ENCODE results near the gene N4BP2. TPM values are rescaled to one million over a fixed set of nuclear protein-coding genes. Genes with fewer than 3 reads are reported as not detected.
"Not testable (repeated sequence)": the region's sequence is repeated elsewhere in the genome, so short reads cannot be mapped to it uniquely, and the experiment has no call there.

The N4BP2 gene
- total RNA-seq, 1 experiment from 2014 or later, result 31.7 TPM

DNA sequence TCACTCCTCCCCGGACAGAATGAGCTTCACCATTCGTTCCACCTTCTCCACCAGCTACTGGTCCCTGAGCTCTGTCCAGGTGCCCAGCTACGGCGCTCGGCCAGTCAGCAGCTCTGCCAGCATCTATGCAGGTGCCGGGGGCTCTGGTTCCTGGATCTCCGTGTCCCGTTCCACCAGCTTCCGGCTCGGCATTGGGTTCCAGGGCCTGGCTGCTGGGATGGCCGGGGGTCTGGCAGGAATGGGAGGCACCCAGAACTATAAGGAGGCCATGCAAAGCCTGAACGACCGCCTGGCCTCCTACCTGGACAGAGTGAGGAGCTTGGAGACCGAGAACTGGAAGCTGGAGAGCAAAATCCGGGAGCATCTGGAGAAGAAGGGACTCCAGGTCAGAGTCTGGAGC lies 36.4 kb upstream of the N4BP2 start (continued):
- TF ChIP-seq ZMAT4 (CRISPR knock-in tag; IDR thresholded peaks at IDR 0.05) (no peak), ETV6 (CRISPR knock-in tag; IDR thresholded peaks at IDR 0.05) (no peak), GRHL2 (CRISPR knock-in tag; IDR thresholded peaks at IDR 0.05; ENCODE audit: insufficient replicate concordance, severe bottlenecking) (no peak), MYBL2 (CRISPR knock-in tag; IDR thresholded peaks at IDR 0.05) (no peak), RELA (CRISPR knock-in tag; IDR thresholded peaks at IDR 0.05; ENCODE audit: borderline replicate concordance) (no peak), ATF2 (CRISPR knock-in tag; IDR thresholded peaks at IDR 0.05; ENCODE audit: borderline replicate concordance, low read depth) (no peak), ZNF317 (CRISPR knock-in tag; IDR thresholded peaks at IDR 0.05; ENCODE audit: borderline replicate concordance, low read depth) (no peak)

DNA sequence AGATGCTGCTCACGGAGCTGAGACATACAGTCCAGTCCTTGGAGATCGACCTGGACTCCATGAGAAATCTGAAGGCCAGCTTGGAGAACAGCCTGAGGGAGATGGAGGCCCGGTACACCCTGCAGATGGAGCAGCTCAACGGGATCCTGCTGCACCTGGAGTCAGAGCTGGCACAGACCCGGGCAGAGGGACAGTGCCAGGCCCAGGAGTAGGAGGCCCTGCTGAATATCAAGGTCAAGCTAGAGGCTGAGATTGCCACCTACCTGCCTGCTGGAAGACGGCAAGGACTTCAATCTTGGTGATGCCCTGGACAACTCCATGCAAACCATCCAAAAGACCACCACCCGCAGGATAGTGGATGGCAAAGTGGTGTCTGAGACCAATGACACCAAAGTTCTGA lies 35.5 kb upstream of the N4BP2 start:
- POLR2A ChIA-PET; DNase-seq (ENCODE audit: low spot score); H3K36me3 Mint-ChIP-seq; ATAC-seq; H3K4me3 Mint-ChIP-seq; H3K27ac Mint-ChIP-seq; H3K4me1 Mint-ChIP-seq; H3K27me3 Mint-ChIP-seq (ENCODE audit: low read depth): not testable (repeated sequence)
- H3K9me3 Mint-ChIP-seq, result peaks cover 12% of the 10 kb centered on the region; the same call in 1 of the 2 replicates
- CTCF ChIA-PET, result interaction anchor here (0.6 kb wide), 1 partner anchor 885 kb away, joined by 4 read pairs; no protein-coding TSS in a partner anchor

DNA sequence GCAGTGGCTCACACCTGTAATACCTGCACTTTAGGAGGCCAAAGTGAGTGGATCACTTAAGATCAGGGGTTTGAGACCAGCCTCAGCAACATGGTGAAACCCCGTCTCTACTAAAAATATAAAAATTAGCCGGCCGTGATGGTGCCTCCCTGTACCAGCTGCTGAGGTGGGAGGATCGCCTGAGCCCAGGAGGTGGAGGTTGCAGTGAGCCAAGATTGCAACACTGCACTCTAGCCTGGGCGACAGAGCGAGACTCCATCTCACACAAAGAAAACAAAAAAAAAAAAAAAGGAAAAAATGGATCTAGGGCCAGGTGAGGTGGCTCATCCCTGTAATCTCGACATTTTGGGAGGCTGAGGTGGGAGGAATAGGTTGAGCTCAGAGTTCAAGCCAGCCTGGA lies 32.6 kb upstream of the N4BP2 start:
- H3K27me3 Mint-ChIP-seq (ENCODE audit: low read depth); ATAC-seq; H3K4me1 Mint-ChIP-seq; POLR2A ChIA-PET; H3K27ac Mint-ChIP-seq; CTCF ChIA-PET; H3K36me3 Mint-ChIP-seq; H3K4me3 Mint-ChIP-seq; DNase-seq (ENCODE audit: low spot score); H3K9me3 Mint-ChIP-seq: not testable (repeated sequence)

GRCh38 chr4:40032785-40033184 lies 23.9 kb upstream of the N4BP2 start:
- Mint-ChIP-seq H3K4me1 (no peaks in the 10 kb centered on the region), H3K27me3 (ENCODE audit: low read depth) (no peaks in the 10 kb centered on the region), H3K27ac (no peak overlapping the region), H3K4me3 (no peak overlapping the region), H3K36me3 (no peaks in the 10 kb centered on the region), H3K9me3 (no peaks in the 10 kb centered on the region)
- DNase-seq (ENCODE audit: low spot score) (no peak), ATAC-seq (no peak)
- ChIA-PET CTCF (no interaction called here), POLR2A (no interaction called here)
- TF ChIP-seq GTF2I (CRISPR knock-in tag; conservative IDR thresholded peaks at IDR 0.05) (no peak), MXD4 (CRISPR knock-in tag; IDR thresholded peaks at IDR 0.05; ENCODE audit: borderline replicate concordance) (no peak), SMAD4 (CRISPR knock-in tag; IDR thresholded peaks at IDR 0.05) (no peak), ZNF317 (CRISPR knock-in tag; IDR thresholded peaks at IDR 0.05; ENCODE audit: borderline replicate concordance, low read depth) (no peak), ZNF396 (CRISPR knock-in tag; IDR thresholded peaks at IDR 0.05; ENCODE audit: borderline replicate concordance) (no peak), NR2C2 (CRISPR knock-in tag; IDR thresholded peaks at IDR 0.05) (no peak)
- TF ChIP-seq, protein P1, sequence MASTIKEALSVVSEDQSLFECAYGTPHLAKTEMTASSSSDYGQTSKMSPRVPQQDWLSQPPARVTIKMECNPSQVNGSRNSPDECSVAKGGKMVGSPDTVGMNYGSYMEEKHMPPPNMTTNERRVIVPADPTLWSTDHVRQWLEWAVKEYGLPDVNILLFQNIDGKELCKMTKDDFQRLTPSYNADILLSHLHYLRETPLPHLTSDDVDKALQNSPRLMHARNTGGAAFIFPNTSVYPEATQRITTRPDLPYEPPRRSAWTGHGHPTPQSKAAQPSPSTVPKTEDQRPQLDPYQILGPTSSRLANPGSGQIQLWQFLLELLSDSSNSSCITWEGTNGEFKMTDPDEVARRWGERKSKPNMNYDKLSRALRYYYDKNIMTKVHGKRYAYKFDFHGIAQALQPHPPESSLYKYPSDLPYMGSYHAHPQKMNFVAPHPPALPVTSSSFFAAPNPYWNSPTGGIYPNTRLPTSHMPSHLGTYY (CRISPR knock-in tag; IDR thresholded peaks at IDR 0.05), result no peak
- TF ChIP-seq, protein P2, sequence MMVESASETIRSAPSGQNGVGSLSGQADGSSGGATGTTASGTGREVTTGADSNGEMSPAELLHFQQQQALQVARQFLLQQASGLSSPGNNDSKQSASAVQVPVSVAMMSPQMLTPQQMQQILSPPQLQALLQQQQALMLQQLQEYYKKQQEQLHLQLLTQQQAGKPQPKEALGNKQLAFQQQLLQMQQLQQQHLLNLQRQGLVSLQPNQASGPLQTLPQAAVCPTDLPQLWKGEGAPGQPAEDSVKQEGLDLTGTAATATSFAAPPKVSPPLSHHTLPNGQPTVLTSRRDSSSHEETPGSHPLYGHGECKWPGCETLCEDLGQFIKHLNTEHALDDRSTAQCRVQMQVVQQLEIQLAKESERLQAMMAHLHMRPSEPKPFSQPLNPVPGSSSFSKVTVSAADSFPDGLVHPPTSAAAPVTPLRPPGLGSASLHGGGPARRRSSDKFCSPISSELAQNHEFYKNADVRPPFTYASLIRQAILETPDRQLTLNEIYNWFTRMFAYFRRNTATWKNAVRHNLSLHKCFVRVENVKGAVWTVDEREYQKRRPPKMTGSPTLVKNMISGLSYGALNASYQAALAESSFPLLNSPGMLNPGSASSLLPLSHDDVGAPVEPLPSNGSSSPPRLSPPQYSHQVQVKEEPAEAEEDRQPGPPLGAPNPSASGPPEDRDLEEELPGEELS (CRISPR knock-in tag; IDR thresholded peaks at IDR 0.05), result no peak

All from WTC11 (cell line).